Ramos (cell line): ENCODE measurements around the gene MGAT5B.

ENCODE experiments used
- in situ Hi-C: fragments of 300-500 bp; cut with MboI; formaldehyde crosslinking; loops from one replicate; pipeline ENCODE4 v1.14.3; 2022; ENCODE audit warnings: low sequenced_read_pairs; ENCODE audit not compliant: unreplicated experiment

Gene MGAT5B

GRCh38 chr17:76943781-76944213 is 75.6 kb downstream of the MGAT5B start:
- in situ Hi-C loops = no loop called here

- in situ Hi-C loops = no loop called here
Observed at GRCh38 chr17:76944477-76944876, 76.3 kb downstream of the MGAT5B start.

GRCh38 chr17:76946111-76946771 is 78.0 kb downstream of the MGAT5B start:
- in situ Hi-C loops = no loop called here

- in situ Hi-C loops = no loop called here
Observed at GRCh38 chr17:76946772-76947135, 78.5 kb downstream of the MGAT5B start.

- in situ Hi-C loops = no loop called here
Observed at GRCh38 chr17:76947309-76947708, 79.1 kb downstream of the MGAT5B start.

- in situ Hi-C loops = no loop called here
Observed at GRCh38 chr17:76947771-76948170, 79.6 kb downstream of the MGAT5B start.

- in situ Hi-C loops = no loop called here
Observed at GRCh38 chr17:76948301-76948700, 80.1 kb downstream of the MGAT5B start.

- in situ Hi-C loops = no loop called here
Observed at GRCh38 chr17:76948726-76949342, 80.6 kb downstream of the MGAT5B start.

- in situ Hi-C loops = no loop called here
Observed at GRCh38 chr17:76949913-76950695, 81.9 kb downstream of the MGAT5B start.

- in situ Hi-C loops = no loop called here
Observed at GRCh38 chr17:76951375-76951905, 83.2 kb downstream of the MGAT5B start.

- in situ Hi-C loops = no loop called here
Observed at GRCh38 chr17:76952402-76952801, 84.2 kb downstream of the MGAT5B start.

- in situ Hi-C loops = no loop called here
Observed at GRCh38 chr17:76953066-76953465, 84.9 kb downstream of the MGAT5B start.

- in situ Hi-C loops = no loop called here
Observed at GRCh38 chr17:76953946-76954345, 85.7 kb downstream of the MGAT5B start.

- in situ Hi-C loops = no loop called here
Observed at GRCh38 chr17:76955191-76955590, 87.0 kb downstream of the MGAT5B start.

GRCh38 chr17:76956846-76957540 is 88.8 kb downstream of the MGAT5B start:
- in situ Hi-C loops = no loop called here

GRCh38 chr17:76957678-76958464 is 89.7 kb downstream of the MGAT5B start:
- in situ Hi-C loops = no loop called here

- in situ Hi-C loops = no loop called here
Observed at GRCh38 chr17:76958974-76959373, 90.8 kb downstream of the MGAT5B start.

GRCh38 chr17:76961869-76962268 is 93.7 kb downstream of the MGAT5B start:
- in situ Hi-C loops = no loop called here

GRCh38 chr17:76962858-76963257 is 94.7 kb downstream of the MGAT5B start:
- in situ Hi-C loops = no loop called here

GRCh38 chr17:76966016-76966415 is 97.8 kb downstream of the MGAT5B start:
- in situ Hi-C loops = no loop called here
